Thoracic aorta (tissue), 2 donors: ENCODE results near the gene STAT6. TPM values are rescaled to one million over a fixed set of nuclear protein-coding genes. Genes with fewer than 3 reads are reported as not detected.

Experiments
- ATAC-seq: fragments of 150-250 bp; one replicate; pipeline ENCODE4 v1.8.0; 2017; ENCODE audit warnings: low read depth; ENCODE audit not compliant: insufficient number of reproducible peaks, low FRiP score
- DNase-seq: peaks from one replicate; pipeline ENCODE4 v3.0.0-alpha.2; 2020; ENCODE audit warnings: low spot score
- H3K27ac ChIP-seq, 2 donors: fragments of 200-600 bp; sonication (generic); 1 replicate in 1 of 2; 2 replicates in 1 of 2; pipeline ENCODE4 v1.5.1; 2016; ENCODE audit warnings: mild to moderate bottlenecking in 2 of 2, moderate library complexity in 2 of 2
- H3K27me3 ChIP-seq: fragments of 200-600 bp; sonication (generic); replicated peaks from 2 replicates; pipeline ENCODE4 v1.6.0; 2016; ENCODE audit warnings: mild to moderate bottlenecking; ENCODE audit not compliant: insufficient read depth
- H3K36me3 ChIP-seq: fragments of 200-600 bp; sonication (generic); one replicate; pipeline ENCODE4 v1.5.1; 2016
- H3K4me1 ChIP-seq, 2 donors: fragments of 200-600 bp; sonication (generic); 1 replicate in 1 of 2; 2 replicates in 1 of 2; pipeline versions ENCODE4 v1.5.1 to v1.6.0; 2016; ENCODE audit warnings: low read depth in 2 of 2, mild to moderate bottlenecking in 1 of 2; ENCODE audit not compliant: control insufficient read depth in 1 of 2
- H3K4me3 ChIP-seq: fragments of 200-600 bp; sonication (generic); 2 replicates; pipeline ENCODE4 v1.5.1; 2016; ENCODE audit warnings: mild to moderate bottlenecking
- H3K9me3 ChIP-seq: fragments of 200-600 bp; sonication (generic); 2 replicates; pipeline ENCODE4 v1.5.1; 2016
- total RNA-seq, 2 donors: library from RNA; depleted of rRNA; stranded (reverse); fragments of >200 nt; gene quantifications; one replicate each; pipeline versions ENCODE4 v1.1.0 to v1.2.3, GENCODE V29; 2016
- TF ChIP-seq, protein P1 (sequence below): fragments of 200-600 bp; sonication (generic); IDR thresholded peaks from one replicate; pipeline ENCODE4 v1.5.1; 2019; ENCODE audit warnings: antibody characterized with exemption

STAT6 gene, protein sequence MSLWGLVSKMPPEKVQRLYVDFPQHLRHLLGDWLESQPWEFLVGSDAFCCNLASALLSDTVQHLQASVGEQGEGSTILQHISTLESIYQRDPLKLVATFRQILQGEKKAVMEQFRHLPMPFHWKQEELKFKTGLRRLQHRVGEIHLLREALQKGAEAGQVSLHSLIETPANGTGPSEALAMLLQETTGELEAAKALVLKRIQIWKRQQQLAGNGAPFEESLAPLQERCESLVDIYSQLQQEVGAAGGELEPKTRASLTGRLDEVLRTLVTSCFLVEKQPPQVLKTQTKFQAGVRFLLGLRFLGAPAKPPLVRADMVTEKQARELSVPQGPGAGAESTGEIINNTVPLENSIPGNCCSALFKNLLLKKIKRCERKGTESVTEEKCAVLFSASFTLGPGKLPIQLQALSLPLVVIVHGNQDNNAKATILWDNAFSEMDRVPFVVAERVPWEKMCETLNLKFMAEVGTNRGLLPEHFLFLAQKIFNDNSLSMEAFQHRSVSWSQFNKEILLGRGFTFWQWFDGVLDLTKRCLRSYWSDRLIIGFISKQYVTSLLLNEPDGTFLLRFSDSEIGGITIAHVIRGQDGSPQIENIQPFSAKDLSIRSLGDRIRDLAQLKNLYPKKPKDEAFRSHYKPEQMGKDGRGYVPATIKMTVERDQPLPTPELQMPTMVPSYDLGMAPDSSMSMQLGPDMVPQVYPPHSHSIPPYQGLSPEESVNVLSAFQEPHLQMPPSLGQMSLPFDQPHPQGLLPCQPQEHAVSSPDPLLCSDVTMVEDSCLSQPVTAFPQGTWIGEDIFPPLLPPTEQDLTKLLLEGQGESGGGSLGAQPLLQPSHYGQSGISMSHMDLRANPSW
- total RNA-seq, result 100 to 1,000 TPM; 133 to 185 TPM

DNA sequence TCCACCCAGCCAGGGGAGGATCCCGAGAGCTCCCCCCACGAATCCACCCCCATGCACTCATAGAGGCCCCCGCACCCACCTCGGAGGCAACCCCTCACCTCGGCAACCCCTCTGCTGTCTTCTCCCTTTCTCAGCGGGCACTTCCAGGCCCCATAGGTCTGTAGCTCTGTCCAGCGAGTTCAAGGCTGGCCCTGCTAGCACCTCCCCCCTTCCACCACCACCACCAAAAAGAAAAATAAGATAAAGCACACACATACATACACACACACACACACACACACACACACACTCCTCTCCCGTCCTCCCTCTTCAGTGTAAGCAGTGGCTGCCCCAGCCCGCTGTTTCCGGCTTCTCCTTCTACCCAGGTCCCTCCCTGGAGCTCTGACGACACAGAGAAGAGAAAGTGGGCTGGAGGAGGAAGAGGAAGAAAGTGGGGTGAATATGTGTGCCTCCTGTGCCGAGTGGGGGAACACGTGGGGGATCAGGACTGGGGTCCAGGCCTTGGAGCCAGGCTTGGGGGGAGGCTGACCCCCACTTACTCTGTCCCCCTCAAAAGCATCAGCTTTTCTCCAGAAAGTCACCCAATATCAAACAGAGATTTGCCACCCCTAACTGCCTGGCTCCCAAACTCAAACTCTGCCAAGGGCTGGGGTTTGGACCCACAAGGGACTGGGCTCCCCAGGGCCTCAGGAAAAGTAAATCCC is at the start of gene STAT6:
Gene STAT6, minus strand, starts transcription at position 332 of the 704 bp plus-strand sequence. CDS start 3,084 bp downstream, outside the sequence.
- Histone ChIP-seq H3K36me3 (peaks cover 18% of the 10 kb centered on the region), H3K27ac (peak within 1 kb of the TSS; percentile 95), H3K4me3 (peak within 1 kb of the TSS; percentile 79), H3K9me3 (no peaks in the 10 kb centered on the region), H3K4me1 (peaks cover 16 to 36% of the 10 kb centered on the region in 2 donors), H3K27me3 (no peaks in the 10 kb centered on the region)
- DNase-seq (no peak), ATAC-seq (peak; percentile 31)
- TF ChIP-seq, protein P1, sequence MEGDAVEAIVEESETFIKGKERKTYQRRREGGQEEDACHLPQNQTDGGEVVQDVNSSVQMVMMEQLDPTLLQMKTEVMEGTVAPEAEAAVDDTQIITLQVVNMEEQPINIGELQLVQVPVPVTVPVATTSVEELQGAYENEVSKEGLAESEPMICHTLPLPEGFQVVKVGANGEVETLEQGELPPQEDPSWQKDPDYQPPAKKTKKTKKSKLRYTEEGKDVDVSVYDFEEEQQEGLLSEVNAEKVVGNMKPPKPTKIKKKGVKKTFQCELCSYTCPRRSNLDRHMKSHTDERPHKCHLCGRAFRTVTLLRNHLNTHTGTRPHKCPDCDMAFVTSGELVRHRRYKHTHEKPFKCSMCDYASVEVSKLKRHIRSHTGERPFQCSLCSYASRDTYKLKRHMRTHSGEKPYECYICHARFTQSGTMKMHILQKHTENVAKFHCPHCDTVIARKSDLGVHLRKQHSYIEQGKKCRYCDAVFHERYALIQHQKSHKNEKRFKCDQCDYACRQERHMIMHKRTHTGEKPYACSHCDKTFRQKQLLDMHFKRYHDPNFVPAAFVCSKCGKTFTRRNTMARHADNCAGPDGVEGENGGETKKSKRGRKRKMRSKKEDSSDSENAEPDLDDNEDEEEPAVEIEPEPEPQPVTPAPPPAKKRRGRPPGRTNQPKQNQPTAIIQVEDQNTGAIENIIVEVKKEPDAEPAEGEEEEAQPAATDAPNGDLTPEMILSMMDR, result no peak

DNA sequence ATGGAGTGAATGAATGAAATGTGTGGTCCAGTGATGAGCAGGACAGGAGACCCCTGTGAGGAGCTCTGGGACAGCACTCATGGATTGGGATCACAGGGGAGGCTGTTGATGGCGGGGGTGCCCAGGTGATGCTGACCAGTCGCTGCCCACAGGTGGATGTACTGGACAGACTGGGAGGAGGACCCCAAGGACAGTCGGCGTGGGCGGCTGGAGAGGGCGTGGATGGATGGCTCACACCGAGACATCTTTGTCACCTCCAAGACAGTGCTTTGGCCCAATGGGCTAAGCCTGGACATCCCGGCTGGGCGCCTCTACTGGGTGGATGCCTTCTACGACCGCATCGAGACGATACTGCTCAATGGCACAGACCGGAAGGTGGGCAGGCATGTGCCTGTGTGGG is 49.6 kb upstream of the STAT6 start:
- Histone ChIP-seq H3K27me3 (no peaks in the 10 kb centered on the region), H3K36me3 (peaks cover 80% of the 10 kb centered on the region), H3K27ac (no peak overlapping the region), H3K4me3 (no peak overlapping the region), H3K9me3 (no peaks in the 10 kb centered on the region), H3K4me1 (peaks cover 16 to 26% of the 10 kb centered on the region in 2 donors)
- DNase-seq (no peak), ATAC-seq (no peak)
- TF ChIP-seq, protein P1, result no peak

DNA sequence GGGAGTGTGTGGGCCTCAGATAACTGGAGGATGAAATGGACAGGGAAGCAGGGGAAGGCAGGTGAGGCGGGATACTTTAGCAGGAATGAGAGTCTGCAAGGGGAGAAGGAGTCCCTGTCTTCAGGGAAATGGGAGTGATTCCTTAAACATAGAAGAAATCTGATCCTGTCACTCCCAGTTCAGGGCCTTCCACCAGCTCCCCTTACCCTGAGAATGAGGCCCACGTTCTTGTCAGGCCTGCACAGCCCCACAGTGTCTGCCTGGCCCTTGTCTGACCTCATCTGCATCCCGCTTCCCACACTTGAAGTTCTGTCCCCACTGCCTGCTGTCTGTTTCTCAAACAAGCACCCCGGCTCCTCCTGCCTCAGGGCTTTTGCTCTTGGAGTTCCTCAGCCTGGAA is 48.9 kb upstream of the STAT6 start:
- peak overlapping the region; percentile 23 to 45 for H3K27ac ChIP-seq
- peaks cover 85% of the 10 kb centered on the region for H3K36me3 ChIP-seq
- peaks cover 16 to 26% of the 10 kb centered on the region in 2 donors for H3K4me1 ChIP-seq

DNA sequence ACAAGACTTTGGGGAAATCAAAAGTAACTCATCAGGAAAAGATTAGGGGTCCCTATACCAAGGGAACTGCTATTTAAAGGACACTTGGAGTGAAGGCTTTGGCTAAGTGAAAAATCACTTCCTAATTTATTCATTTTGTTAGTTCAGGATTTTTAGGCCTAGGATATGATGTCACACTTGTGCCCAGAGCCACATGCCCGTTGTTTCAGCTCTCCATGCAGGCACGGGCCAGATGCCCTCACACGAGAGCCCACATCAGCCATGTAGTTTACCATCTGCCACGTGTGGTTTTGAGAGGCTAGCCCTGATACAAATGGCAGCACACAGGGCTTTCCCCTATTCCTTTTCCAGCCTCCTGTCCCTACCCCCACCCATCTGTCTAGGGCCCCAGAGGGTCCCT is 48.1 kb upstream of the STAT6 start:
- ATAC-seq, result no peak
- Histone ChIP-seq H3K36me3 (peaks cover 86% of the 10 kb centered on the region), H3K27ac (peak overlapping the region; percentile 23 to 45), H3K9me3 (no peaks in the 10 kb centered on the region), H3K27me3 (no peaks in the 10 kb centered on the region), H3K4me1 (peaks cover 16 to 26% of the 10 kb centered on the region in 2 donors), H3K4me3 (no peak overlapping the region)
- TF ChIP-seq, protein P1, result no peak
- DNase-seq, result no peak

More for the DNA sequence above, 48.9 kb upstream of the STAT6 start:
- TF ChIP-seq, protein P1, result no peak
- Histone ChIP-seq H3K27me3 (no peaks in the 10 kb centered on the region), H3K9me3 (no peaks in the 10 kb centered on the region), H3K4me3 (no peak overlapping the region)
- ATAC-seq, result no peak
- no peak for DNase-seq
